Coronary artery (tissue), 2 donors: Measurements from ENCODE around the gene CCDC54.

Experiments used
- DNase-seq: peaks from one replicate; pipeline ENCODE4 v3.0.0-alpha.2; 2017; ENCODE audit warnings: low spot score
- H3K27ac ChIP-seq, 2 donors: fragments of 200-600 bp; sonication (generic); one replicate each; pipeline ENCODE4 v1.5.1; 2016 to 2019
- H3K4me3 ChIP-seq: fragments of 200-600 bp; sonication (generic); 2 replicates; pipeline ENCODE4 v1.5.1; 2016; ENCODE audit warnings: mild to moderate bottlenecking, moderate library complexity
- TF ChIP-seq, protein P1 (sequence below): fragments of 200-600 bp; sonication (generic); IDR thresholded peaks from one replicate; pipeline ENCODE4 v1.5.1; 2019; ENCODE audit warnings: antibody characterized with exemption

CCDC54 gene

GRCh38 chr3:107412376-107412775, 35.1 kb downstream of the CCDC54 start:
- DNase-seq: no peak
- Histone ChIP-seq H3K4me3 (no peak overlapping the region), H3K27ac (no peak overlapping the region)

DNA sequence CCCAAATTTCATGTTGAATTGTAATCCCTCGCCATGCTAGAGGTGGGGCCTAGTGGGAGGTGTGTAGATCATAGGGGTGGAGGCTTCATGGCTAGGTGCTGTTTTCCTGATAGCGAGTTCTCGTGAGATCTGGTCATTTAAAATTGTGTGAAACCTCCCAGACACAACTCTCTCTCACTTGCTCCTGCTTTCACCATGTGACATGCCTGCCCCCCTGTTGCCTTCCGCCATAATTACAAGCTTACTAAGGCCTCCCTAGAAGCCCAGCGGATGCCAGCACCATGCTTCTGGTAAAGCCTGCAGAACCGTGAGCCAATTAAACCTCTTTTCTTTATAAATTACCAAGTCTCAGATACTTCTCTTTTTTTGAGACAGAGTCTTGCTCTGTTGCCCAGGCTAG, 36.0 kb downstream of the CCDC54 start:
- Histone ChIP-seq H3K27ac (no peak overlapping the region), H3K4me3 (no peak overlapping the region)
- TF ChIP-seq, protein P1, sequence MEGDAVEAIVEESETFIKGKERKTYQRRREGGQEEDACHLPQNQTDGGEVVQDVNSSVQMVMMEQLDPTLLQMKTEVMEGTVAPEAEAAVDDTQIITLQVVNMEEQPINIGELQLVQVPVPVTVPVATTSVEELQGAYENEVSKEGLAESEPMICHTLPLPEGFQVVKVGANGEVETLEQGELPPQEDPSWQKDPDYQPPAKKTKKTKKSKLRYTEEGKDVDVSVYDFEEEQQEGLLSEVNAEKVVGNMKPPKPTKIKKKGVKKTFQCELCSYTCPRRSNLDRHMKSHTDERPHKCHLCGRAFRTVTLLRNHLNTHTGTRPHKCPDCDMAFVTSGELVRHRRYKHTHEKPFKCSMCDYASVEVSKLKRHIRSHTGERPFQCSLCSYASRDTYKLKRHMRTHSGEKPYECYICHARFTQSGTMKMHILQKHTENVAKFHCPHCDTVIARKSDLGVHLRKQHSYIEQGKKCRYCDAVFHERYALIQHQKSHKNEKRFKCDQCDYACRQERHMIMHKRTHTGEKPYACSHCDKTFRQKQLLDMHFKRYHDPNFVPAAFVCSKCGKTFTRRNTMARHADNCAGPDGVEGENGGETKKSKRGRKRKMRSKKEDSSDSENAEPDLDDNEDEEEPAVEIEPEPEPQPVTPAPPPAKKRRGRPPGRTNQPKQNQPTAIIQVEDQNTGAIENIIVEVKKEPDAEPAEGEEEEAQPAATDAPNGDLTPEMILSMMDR: no peak
- DNase-seq: no peak

More at GRCh38 chr3:107412376-107412775, 35.1 kb downstream of the CCDC54 start:
- TF ChIP-seq, protein P1: no peak

DNA sequence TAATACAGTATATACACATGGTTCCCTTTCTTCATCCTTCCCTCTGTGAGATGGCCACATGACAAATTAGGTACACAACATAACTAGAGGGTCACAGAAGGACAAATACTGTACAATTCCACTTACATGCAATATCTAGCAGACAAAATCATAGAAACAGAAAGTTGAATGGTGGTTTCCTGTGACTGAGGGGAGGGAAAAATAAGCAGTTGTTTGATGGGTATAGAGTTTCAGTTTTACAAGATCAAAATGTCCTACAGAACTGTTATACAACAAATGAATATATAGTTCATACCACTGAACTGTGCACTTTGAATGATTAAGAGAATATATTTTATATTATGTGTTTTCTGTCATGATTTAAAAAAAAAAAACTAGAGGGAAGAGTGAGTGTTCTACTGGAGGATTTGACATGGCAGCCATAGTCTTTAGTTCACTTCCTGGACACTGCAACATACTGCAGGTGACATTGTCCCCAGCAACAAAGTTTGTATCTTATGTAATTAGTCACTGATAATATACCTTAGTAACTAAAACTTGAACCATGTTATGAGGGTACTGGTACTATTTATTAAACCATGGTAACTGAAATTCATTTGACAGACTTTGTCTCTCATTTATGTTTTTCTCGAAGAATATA, 37.2 kb downstream of the CCDC54 start:
- Histone ChIP-seq H3K4me3 (no peak overlapping the region), H3K27ac (no peak overlapping the region)
- TF ChIP-seq, protein P1: no peak
- DNase-seq: no peak

DNA sequence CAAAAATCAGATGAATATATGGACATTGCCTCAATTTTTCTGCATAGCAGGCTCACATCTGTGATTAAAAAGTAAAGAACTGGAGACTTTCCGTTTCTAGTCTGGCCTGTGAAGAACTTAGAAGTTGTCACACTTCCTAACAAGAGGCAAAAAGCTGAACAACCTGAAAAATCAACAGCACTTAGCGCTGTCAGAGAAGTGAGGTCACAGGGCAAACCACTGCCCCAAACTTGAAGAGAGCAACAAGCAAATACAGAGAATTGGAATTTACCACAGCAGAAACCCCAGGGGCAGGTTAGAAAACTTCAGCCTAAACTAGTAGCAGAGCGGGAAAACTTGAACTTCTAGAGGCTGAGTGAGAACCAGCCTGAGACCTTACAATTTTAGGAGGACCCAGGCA, 38.9 kb downstream of the CCDC54 start:
- H3K27ac ChIP-seq: no peak overlapping the region
- no peak for DNase-seq
- TF ChIP-seq, protein P1: no peak
- no peak overlapping the region for H3K4me3 ChIP-seq

DNA sequence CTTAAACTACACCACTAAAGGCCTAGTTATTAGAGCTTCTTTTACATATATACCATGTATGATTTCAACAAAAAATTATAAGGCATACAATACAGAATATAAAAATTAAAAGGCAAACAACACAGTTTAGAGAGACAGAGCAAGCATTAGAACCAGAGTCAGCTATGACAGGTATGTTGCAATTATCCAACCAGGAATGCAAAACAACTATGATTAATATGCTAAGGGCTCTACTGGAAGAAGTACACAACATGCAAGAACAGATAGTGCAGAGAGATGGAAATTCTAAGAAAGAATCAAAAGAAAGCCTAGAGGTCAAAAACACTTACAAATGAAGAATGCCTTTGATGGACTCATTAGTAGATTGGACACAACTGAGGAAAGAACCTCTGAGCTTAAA, 39.6 kb downstream of the CCDC54 start:
- TF ChIP-seq, protein P1: no peak
- Histone ChIP-seq H3K4me3 (no peak overlapping the region), H3K27ac (no peak overlapping the region)
- DNase-seq: no peak

- no peak for DNase-seq
- H3K4me3 ChIP-seq: peak overlapping the region; percentile 57
- H3K27ac ChIP-seq: peak overlapping the region in 1 of 2 donors; percentile 17
- TF ChIP-seq, protein P1: peak; percentile 55
Observed at GRCh38 chr3:107421170-107421792, 44.0 kb downstream of the CCDC54 start.

DNA sequence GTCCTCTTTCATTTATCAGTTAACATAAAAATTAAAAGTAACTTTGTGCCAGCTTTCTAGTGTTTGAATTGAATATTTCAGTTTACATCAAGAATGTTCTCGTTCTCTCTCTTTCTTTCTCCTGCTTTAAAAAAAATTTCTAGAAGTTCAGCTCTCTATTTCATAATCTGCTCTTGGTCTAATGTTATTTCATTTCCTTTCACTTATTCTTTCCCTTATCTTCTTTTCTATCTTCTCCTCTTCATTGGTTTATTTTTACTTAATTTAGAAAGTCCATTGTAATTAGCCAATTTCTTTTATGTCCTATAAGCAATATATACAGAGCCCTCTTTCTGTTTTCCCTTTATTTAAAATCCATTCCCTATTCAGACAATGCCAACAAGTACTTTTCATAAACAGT, 44.6 kb downstream of the CCDC54 start:
- TF ChIP-seq, protein P1: no peak
- no peak overlapping the region for H3K4me3 ChIP-seq
- H3K27ac ChIP-seq: no peak overlapping the region
- no peak for DNase-seq
